Stimulated activated CD8-positive, alpha-beta memory T cell treated with anti-CD3 and anti-CD28 coated beads, Interleukin-15, amount 100 ng/mL, for 48 hours (primary cell): ENCODE results near the gene ZNF646.
"Not testable (repeated sequence)": the region's sequence is repeated elsewhere in the genome, so short reads cannot be mapped to it uniquely, and the experiment has no call there.

ENCODE experiments used
- DNase-seq, 2 donors: peaks; one replicate each; pipeline ENCODE4 v3.0.0-alpha.2; 2020; ENCODE audit warnings: low read depth in 2 of 2

ZNF646 gene

DNA sequence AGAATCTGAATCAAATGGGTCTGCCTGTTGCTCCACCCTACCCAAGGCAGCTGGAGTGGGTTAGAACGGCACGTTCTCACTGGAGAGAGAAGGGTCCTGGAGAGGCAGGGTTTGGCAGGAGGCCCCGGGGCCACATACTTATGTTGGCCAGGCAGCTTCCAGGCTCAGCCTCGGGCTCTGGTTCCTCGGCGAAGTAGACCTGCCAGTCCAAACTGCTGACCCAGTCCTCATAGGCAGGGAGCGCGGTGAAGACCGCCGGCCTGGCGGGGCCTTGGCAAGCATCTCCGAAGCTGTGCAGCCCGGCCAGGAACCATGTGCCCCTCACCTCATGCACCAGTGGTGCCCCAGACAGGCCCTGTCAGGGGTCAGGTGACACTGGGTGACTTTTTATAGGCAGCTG, 9.8 kb downstream of the ZNF646 start:
- no peak for DNase-seq

- no peak for DNase-seq
Measured at GRCh38 chr16:31084584-31085302, 10.5 kb downstream of the ZNF646 start.

DNA sequence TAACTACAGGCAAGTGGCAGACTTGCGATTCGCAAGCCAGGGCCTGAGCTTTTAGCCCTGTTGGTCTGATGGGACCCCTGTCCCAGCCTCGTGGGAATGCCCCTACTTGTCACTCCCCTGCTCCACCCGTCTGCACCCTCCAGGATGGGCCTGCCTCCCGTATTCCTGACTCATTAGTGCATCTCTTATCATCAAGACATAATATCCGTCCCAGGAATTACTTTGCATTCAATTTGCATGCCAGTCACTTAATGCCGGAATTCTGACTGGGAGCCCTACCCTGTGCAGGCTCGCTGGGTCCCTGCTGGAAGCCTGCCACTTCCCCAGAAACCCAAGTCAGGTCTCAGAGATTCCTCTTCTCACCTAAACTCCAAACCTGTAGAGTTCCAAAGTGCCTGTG, 11.2 kb downstream of the ZNF646 start:
- no peak for DNase-seq

GRCh38 chr16:31085873-31086628, 11.8 kb downstream of the ZNF646 start:
- DNase-seq, result no peak

DNA sequence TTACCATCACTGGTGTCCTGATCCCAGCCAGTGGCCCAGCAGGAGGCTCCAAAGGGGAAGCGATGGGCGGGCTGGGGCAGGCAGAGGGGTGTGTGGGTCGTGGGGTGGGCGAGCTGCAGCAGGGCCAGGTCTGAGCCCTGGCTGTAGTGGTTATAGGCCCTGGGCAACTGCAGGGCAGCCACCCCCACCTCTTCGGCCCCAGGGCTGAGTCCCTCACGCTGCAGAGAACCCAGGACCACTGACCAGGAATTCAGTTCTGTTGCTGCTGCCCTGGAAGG, 12.3 kb downstream of the ZNF646 start:
- DNase-seq, result no peak

- no peak for DNase-seq
Measured at GRCh38 chr16:31087481-31087880, 13.3 kb downstream of the ZNF646 start.

DNA sequence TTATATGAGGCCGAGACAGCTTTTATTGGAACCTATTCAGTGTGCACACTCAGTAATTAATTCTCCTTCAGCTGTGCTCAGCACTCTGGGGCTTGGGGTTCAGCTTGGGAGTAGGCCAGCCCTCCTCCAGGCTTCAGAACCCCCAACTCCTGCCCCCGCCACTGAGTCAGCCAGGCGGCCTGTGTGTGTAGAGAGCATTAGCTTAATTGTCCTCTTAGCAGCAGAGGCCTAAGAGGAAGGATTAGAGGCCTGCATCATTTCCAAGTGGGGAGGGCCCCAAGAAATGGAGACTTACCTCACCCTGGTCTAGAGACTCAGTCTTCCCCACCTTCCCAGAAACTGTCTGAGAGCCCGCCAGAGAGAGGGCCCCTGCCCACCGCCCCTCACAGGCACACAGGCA, 13.7 kb downstream of the ZNF646 start:
- DNase-seq, result no peak

GRCh38 chr16:31088459-31089183, 14.4 kb downstream of the ZNF646 start, which contains the start of gene PRSS53:
Gene PRSS53 (minus strand): TSS chr16:31088943. CDS start chr16:31088809, 134 bp downstream.
- no peak for DNase-seq

- DNase-seq, result no peak
Measured at GRCh38 chr16:31089199-31089598, 15.0 kb downstream of the ZNF646 start.

DNA sequence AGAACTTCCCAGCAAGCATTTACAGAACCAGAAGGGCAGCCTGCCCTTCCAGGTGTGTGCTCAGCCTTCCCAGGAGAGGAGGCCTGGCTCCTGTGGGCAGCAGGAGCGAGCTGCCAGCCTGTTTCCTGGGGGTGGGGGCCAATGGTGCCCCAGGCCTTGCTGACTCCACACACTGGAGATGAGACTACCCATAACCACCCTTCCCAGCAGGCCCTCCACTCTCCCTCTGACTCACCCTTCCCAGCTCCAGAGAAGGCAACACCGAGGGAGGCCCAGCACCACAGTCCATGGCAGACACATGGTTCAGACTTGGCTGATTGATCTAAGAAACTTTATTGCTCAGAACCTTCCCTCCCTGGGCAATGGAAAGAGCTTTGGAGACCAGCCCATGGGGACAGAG, 16.3 kb downstream of the ZNF646 start:
- no peak for DNase-seq

GRCh38 chr16:31092330-31092729, 18.1 kb downstream of the ZNF646 start:
- no peak for DNase-seq

DNA sequence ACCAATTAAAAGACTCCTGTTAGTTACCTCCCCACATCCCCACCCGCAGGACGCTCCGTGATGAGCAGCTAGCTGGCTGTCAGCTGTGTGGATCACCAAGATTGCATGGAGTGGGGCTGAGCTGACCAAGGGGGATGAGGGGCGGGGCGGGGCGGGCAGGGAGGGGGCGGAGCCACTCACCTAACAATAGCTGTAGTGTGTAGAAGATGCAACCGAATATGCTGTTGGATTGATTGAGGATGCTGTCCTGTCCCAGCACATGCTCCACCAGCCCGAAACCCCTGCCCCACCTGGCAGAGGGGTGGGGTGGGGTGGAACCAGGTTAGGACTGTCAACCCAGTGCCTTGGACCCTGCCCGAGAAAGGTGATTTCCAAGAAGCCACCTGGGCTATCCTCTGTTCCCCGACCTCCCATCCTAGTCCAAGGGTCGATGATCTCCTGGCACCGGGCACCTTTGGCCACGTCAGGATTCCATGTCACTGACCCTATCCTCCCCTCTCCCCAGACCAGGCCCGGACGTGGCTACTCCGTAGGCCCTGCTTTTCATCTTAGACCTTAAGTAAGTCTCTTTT, 19.0 kb downstream of the ZNF646 start:
- no peak for DNase-seq

- DNase-seq, result no peak
Measured at GRCh38 chr16:31094088-31094423, 19.8 kb downstream of the ZNF646 start.

DNA sequence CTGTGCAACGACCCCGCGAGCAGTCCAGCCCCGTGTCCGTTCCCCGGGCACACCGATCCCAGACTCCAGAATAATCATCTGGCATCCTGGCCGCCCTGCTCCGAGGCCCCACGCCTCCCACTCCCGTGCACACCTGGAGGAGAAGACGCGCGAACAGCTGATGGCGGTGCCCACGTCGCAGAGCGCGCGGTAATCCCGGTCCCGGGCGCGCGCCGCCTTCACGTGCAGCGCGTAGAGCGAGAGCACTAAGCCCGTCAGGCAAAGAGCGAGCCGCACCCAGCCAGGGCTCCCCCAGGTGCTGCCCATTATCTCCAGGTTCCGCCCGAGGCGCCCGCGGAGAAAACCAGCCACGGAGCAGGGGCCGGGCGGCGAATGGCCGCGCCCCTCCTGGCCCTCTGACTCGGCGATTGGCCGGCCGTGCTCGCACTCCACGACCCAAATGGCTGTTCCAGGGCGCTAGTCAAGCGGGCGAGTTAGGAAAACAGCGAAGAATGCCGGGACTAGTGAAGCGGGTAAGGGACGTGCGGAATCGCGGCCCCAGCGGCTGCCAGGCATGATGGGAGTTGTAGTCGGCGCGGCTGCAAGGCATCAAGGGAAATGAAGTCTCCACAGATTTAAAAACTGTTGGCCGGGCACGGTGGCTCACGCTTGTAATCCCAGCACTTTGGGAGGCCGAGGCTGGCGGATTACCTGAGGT, 20.4 kb downstream of the ZNF646 start, which contains the start of gene VKORC1:
TSS of gene VKORC1 (minus strand) at position 374 of the 697 bp plus-strand sequence. CDS start at position 306, 68 bp downstream.
- peak; percentile 85 to 87 for DNase-seq

GRCh38 chr16:31099860-31100638, 25.8 kb downstream of the ZNF646 start:
- no peak for DNase-seq

DNA sequence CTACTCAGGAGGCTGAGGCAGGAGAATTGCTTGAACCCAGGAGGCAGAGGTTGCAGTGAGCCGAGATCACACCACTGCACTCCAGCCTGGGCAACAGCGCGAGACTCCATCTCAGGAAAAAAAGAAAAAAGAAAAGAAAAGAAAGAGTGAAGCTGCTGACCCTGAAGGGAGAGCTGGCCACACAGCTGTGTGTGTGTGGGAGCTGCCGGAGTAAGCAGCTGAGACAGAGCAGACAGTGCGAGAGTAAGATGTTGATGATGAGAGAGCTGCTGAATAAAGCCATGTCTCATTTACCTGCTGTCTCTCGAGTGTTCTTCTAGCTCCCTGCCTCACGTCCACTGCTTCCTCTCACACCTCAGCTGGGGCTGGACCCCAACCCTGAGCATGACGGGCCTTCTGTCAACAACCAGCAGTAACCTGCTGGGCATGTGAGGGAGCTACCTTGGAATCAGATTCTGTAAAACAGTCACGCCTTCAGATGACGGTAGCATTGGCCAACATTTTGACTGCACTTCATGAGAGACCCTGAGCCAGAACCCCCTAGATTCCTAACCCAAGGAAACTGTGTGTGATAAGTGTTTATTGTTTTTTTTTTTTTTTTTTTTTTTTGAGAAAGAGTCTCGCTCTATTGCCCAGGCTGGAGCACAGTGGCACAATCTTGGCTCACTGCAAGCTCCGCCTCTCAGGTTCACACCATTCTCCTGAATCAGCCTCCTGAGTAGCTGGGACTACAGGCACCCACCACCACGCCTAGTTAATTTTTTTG, 26.8 kb downstream of the ZNF646 start:
- not testable (repeated sequence) for DNase-seq

GRCh38 chr16:31105677-31106213, 31.5 kb downstream of the ZNF646 start:
- DNase-seq, result peak; percentile 76 to 80

- DNase-seq, result no peak
Measured at GRCh38 chr16:31106509-31107464, 32.6 kb downstream of the ZNF646 start.

DNA sequence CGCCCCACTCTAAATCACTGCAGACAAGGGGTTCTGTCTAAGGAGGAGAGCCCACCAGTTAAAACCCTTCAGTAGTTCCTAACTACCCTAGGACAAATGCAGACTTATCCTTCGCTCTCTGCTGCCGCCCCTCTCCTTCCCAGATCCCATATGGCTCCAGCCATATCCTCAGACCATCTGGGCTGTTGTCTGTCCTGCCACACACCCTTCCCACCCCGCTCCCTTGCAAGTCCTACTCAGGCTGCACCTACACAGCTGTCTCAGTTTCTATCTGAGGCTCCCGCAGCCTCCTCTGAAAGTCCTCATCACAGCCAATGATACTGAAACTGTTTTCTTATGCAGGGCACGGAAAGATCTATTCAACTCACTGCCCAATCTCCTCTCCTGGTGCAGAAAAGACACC, 33.2 kb downstream of the ZNF646 start:
- peak; percentile 25 to 40 for DNase-seq
